ENCODE data around the gene LRP1.

Gene LRP1

DNA sequence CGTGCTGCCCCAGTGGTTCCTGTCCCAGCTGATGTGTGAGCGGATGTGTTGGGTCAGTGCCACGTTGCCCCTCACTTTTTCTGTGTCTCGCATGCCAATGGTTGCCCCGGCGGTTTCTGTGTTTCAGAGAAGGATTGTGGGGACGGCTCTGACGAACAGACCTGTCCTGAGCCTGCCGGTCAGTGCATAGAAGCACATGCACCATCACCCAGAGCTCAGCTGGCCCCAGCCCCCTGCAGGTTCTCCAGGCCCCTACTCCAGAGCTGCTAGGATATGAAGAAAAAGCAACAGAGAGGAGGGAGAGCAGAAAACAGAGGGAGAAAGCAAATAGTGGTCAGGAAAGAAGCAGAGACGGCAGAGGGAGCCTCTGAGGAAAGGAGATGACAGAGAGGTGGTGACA, 39.8 kb downstream of the LRP1 start:
- Histone ChIP-seq H3K36me3 (no peaks in the 10 kb centered on the region), H3K4me3 (ENCODE audit: low read depth in 1 of 2, low read length in 1 of 2) (no peak overlapping the region)
- TF ChIP-seq, protein P1, sequence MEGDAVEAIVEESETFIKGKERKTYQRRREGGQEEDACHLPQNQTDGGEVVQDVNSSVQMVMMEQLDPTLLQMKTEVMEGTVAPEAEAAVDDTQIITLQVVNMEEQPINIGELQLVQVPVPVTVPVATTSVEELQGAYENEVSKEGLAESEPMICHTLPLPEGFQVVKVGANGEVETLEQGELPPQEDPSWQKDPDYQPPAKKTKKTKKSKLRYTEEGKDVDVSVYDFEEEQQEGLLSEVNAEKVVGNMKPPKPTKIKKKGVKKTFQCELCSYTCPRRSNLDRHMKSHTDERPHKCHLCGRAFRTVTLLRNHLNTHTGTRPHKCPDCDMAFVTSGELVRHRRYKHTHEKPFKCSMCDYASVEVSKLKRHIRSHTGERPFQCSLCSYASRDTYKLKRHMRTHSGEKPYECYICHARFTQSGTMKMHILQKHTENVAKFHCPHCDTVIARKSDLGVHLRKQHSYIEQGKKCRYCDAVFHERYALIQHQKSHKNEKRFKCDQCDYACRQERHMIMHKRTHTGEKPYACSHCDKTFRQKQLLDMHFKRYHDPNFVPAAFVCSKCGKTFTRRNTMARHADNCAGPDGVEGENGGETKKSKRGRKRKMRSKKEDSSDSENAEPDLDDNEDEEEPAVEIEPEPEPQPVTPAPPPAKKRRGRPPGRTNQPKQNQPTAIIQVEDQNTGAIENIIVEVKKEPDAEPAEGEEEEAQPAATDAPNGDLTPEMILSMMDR (IDR thresholded peaks at IDR 0.05) = no peak

GRCh38 chr12:57169046-57169795, 40.9 kb downstream of the LRP1 start:
- TF ChIP-seq, protein P1 (IDR thresholded peaks at IDR 0.05) = no peak
- Histone ChIP-seq H3K27ac (no peak overlapping the region), H3K4me3 (ENCODE audit: low read depth in 1 of 2, low read length in 1 of 2) (no peak overlapping the region), H3K9me3 (no peaks in the 10 kb centered on the region), H3K27me3 (no peaks in the 10 kb centered on the region), H3K36me3 (no peaks in the 10 kb centered on the region), H3K4me1 (ENCODE audit: control insufficient read depth in 1 of 2, insufficient read depth in 1 of 2, low read depth in 1 of 2, low read length in 1 of 2) (no peaks in the 10 kb centered on the region)

More for the DNA sequence above, 39.8 kb downstream of the LRP1 start:
- no peaks in the 10 kb centered on the region for H3K4me1 ChIP-seq (ENCODE audit: control insufficient read depth in 1 of 2, insufficient read depth in 1 of 2, low read depth in 1 of 2, low read length in 1 of 2)
- H3K27me3 ChIP-seq = no peaks in the 10 kb centered on the region
- no peak overlapping the region for H3K27ac ChIP-seq
- H3K9me3 ChIP-seq = no peaks in the 10 kb centered on the region

DNA sequence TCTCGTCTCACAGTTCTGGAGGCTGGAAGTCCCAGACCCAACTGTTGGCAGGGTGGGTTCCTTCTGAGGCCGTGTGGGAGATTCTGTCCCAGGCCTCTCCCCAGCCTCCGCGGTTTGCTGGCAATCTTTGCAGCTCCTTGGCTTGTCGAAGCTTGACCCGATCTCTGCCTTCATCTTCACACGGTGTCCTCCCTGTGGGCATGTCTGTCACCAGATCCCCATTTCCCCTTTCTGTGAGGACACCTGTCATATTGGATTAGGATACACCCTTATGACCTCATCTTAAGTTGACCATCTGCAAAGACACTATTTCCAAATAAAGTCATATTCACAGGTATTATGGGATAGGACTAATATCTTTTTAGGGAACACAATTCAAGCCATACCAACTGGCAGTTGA, 41.7 kb downstream of the LRP1 start:
- Histone ChIP-seq H3K4me3 (ENCODE audit: low read depth in 1 of 2, low read length in 1 of 2) (no peak overlapping the region), H3K27me3 (no peaks in the 10 kb centered on the region), H3K36me3 (no peaks in the 10 kb centered on the region), H3K27ac (no peak overlapping the region), H3K9me3 (no peaks in the 10 kb centered on the region), H3K4me1 (ENCODE audit: control insufficient read depth in 1 of 2, insufficient read depth in 1 of 2, low read depth in 1 of 2, low read length in 1 of 2) (no peaks in the 10 kb centered on the region)
- TF ChIP-seq, protein P1 (IDR thresholded peaks at IDR 0.05) = no peak

- TF ChIP-seq, protein P1 (IDR thresholded peaks at IDR 0.05) = no peak
- Histone ChIP-seq H3K9me3 (no peaks in the 10 kb centered on the region), H3K4me3 (ENCODE audit: low read depth in 1 of 2, low read length in 1 of 2) (no peak overlapping the region), H3K27me3 (no peaks in the 10 kb centered on the region), H3K27ac (no peak overlapping the region), H3K4me1 (ENCODE audit: control insufficient read depth in 1 of 2, insufficient read depth in 1 of 2, low read depth in 1 of 2, low read length in 1 of 2) (no peaks in the 10 kb centered on the region), H3K36me3 (no peaks in the 10 kb centered on the region)
Measured at GRCh38 chr12:57170408-57170807, 42.1 kb downstream of the LRP1 start.

GRCh38 chr12:57170927-57171326, 42.6 kb downstream of the LRP1 start:
- Histone ChIP-seq H3K4me1 (ENCODE audit: control insufficient read depth in 1 of 2, insufficient read depth in 1 of 2, low read depth in 1 of 2, low read length in 1 of 2) (no peaks in the 10 kb centered on the region), H3K36me3 (no peaks in the 10 kb centered on the region), H3K9me3 (no peaks in the 10 kb centered on the region)

More at GRCh38 chr12:57170927-57171326, 42.6 kb downstream of the LRP1 start:
- H3K4me3 ChIP-seq (ENCODE audit: low read depth in 1 of 2, low read length in 1 of 2) = no peak overlapping the region
- H3K27ac ChIP-seq = no peak overlapping the region
- TF ChIP-seq, protein P1 (IDR thresholded peaks at IDR 0.05) = no peak
- no peaks in the 10 kb centered on the region for H3K27me3 ChIP-seq
